ENCODE data around the gene CADM1. TPM values are rescaled to one million over a fixed set of nuclear protein-coding genes. Genes with fewer than 3 reads are reported as not detected.

CADM1 gene
- total RNA-seq, 4 donors from 2014 or later, result 7.4 to 61.5 (median 28.5) TPM

DNA sequence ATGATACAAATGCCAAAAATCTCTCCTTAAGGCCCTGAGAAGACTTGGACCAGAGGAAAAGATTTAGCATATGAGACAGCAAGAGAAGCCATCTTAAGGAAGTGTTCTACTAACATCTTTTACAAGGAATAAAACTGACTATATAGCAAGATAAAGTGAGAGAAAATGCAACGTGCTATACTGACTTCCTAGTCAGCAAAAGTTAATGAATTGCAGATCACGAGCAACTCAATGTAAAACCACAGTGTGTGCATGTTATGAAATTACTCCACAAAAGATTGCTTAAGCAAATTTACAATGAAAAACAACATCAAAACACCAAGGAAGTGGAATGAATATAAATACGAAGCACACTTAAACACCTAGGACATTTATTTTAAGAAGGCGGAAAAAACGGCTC is 187.5 kb downstream of the CADM1 start:
- Histone ChIP-seq H3K9me3 (no peaks in the 10 kb centered on the region), H3K4me1 (no peaks in the 10 kb centered on the region), H3K4me3 (no peak overlapping the region), H3K36me3 (no peaks in the 10 kb centered on the region), H3K27ac (no peak overlapping the region), H3K27me3 (no peaks in the 10 kb centered on the region)
- TF ChIP-seq POLR2A (IDR thresholded peaks at IDR 0.05) (no peak), CTCF (IDR thresholded peaks at IDR 0.05) (no peak)
- intact Hi-C loops (cut with DNase I; ENCODE audit: low total_unique reads), result no loop called here
- DNase-seq, result no peak

DNA sequence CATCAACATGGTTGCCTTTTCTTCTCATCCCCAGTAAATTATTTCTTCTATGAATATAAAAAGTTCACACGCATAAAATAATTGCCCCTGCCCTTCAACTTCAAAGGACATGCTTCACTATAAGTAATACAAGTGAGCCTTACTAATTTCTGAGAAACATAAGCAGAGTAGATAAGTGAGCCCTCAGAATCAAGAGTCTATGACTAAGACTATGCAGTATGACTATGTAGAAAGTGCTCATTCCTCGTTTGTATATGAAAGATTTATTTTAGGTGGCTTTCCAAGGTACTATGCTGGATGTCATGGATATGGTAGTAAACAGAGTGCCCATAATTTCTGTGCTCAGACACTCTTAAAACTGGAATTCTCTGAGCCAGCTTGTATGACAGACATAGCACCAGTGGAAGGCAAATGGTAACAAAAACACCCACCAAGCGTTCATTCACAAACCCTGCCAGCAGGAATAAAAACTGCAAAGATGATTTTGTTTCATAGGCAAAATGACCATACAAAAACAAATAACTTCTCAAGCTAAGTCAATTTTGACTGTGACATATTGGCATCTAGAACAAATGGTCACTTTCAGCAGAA is 189.8 kb downstream of the CADM1 start:
- Histone ChIP-seq H3K27ac (no peak overlapping the region), H3K4me3 (no peak overlapping the region), H3K4me1 (no peaks in the 10 kb centered on the region), H3K9me3 (no peaks in the 10 kb centered on the region), H3K27me3 (no peaks in the 10 kb centered on the region), H3K36me3 (no peaks in the 10 kb centered on the region)
- no peak for DNase-seq
- TF ChIP-seq CTCF (IDR thresholded peaks at IDR 0.05), result no peak
- TF ChIP-seq POLR2A (IDR thresholded peaks at IDR 0.05), result no peak
- intact Hi-C loops (cut with DNase I; ENCODE audit: low total_unique reads), result no loop called here

DNA sequence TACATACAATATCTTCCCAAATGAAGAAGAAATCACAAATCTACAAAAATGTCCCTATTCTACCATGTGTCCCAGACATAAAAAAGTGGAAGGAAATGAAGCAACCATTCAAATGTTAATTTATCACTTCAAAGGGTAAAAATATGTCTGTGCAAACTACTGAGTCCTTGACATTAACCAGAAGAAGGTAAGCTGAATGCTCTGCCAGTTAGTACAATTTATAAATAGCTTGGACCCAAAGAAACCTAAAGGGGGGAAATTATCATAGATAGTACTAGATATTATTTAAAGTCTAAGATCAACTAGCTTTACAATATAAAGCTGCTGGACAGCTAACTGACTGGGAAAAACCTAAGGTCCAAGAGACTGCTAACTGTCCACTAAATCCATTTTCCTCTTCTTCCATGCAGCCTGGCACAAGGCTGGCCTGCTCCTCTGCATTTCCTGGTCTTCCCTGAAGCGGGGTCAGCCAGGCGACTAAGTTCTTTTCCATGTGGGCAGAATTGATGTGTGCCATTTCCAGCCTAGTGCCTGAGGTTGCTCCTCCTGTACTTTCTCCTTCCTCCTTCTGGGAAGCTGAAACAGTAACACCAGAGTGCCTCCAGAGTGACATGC is 190.9 kb downstream of the CADM1 start:
- no peaks in the 10 kb centered on the region for H3K4me1 ChIP-seq
- H3K36me3 ChIP-seq, result no peaks in the 10 kb centered on the region
- H3K4me3 ChIP-seq, result no peak overlapping the region
- no peak for TF ChIP-seq CTCF (IDR thresholded peaks at IDR 0.05)
- no peak for TF ChIP-seq POLR2A (IDR thresholded peaks at IDR 0.05)
- H3K27ac ChIP-seq, result no peak overlapping the region
- no peak for DNase-seq
- intact Hi-C loops (cut with DNase I; ENCODE audit: low total_unique reads), result no loop called here
- H3K9me3 ChIP-seq, result no peaks in the 10 kb centered on the region
- no peaks in the 10 kb centered on the region for H3K27me3 ChIP-seq

DNA sequence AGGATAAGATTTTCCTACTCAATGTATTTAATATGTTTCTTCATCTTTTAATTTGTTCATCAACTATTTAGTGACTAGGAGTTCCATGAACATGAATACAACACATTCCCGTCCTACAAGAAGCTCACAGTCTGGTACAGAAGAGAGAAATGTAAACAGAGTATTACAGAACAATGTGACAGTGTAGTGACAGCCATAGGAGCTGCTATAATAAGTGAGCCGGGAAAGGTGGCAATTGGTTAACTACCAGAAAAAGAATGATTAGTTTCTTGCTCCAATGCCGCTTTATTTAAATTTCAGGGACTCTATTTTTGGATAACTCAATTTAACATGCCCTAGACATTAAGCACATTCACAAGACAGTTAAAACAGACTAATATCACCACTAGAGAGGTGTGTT is 192.3 kb downstream of the CADM1 start:
- H3K4me3 ChIP-seq, result no peak overlapping the region
- H3K9me3 ChIP-seq, result no peaks in the 10 kb centered on the region
- no peaks in the 10 kb centered on the region for H3K36me3 ChIP-seq
- H3K4me1 ChIP-seq, result no peaks in the 10 kb centered on the region
- TF ChIP-seq CTCF (IDR thresholded peaks at IDR 0.05) (no peak), POLR2A (IDR thresholded peaks at IDR 0.05) (no peak)
- no peaks in the 10 kb centered on the region for H3K27me3 ChIP-seq
- no peak for DNase-seq
- intact Hi-C loops (cut with DNase I; ENCODE audit: low total_unique reads), result no loop called here
- no peak overlapping the region for H3K27ac ChIP-seq

DNA sequence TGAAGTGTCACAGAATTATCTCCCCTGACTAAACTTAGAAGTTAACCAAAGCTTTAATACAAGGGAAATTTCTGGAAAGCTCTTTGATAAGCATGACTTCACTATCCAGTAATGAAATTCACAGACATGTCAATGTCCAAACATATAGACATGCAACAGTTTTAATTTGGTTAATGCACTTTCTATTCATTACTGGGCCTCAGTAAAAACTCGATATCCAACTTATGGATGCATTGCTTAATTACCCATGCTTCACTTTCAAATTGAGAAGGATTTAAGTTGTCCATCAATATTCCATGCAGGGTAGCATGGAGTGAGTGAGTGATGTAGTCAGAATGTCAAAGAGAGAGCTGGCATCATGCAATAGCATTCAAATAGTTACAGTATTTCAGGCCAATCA is 197.5 kb downstream of the CADM1 start:
- Histone ChIP-seq H3K9me3 (no peaks in the 10 kb centered on the region), H3K27ac (no peak overlapping the region), H3K27me3 (no peaks in the 10 kb centered on the region), H3K4me1 (no peaks in the 10 kb centered on the region), H3K36me3 (no peaks in the 10 kb centered on the region), H3K4me3 (no peak overlapping the region)
- no peak for DNase-seq
- TF ChIP-seq POLR2A (IDR thresholded peaks at IDR 0.05), result no peak
- no peak for TF ChIP-seq CTCF (IDR thresholded peaks at IDR 0.05)
- intact Hi-C loops (cut with DNase I; ENCODE audit: low total_unique reads), result no loop called here
